Vagina (tissue), 2 donors: ENCODE measurements around the gene NAPEPLD. TPM values are rescaled to one million over a fixed set of nuclear protein-coding genes. Genes with fewer than 3 reads are reported as not detected.
"Not testable (repeated sequence)": the region's sequence is repeated elsewhere in the genome, so short reads cannot be mapped to it uniquely, and the experiment has no call there.

ENCODE experiments used
- DNase-seq, 2 donors: peaks; one replicate each; pipeline ENCODE4 v3.0.0-alpha.2; 2017; ENCODE audit errors: extremely low spot score in 2 of 2
- H3K27ac ChIP-seq: fragments of 200-600 bp; sonication (generic); one replicate; pipeline ENCODE4 v1.5.1; 2019
- H3K27me3 ChIP-seq: fragments of 200-600 bp; sonication (generic); one replicate; pipeline ENCODE4 v1.5.1; 2019
- H3K36me3 ChIP-seq, 2 donors: fragments of 200-600 bp; sonication (generic); one replicate each; pipeline ENCODE4 v1.5.1; 2017 to 2019
- H3K4me1 ChIP-seq: fragments of 200-600 bp; sonication (generic); one replicate; pipeline ENCODE4 v1.5.1; 2019
- H3K4me3 ChIP-seq, 2 donors: fragments of 200-600 bp; sonication (generic); 1 replicate in 1 of 2; 2 replicates in 1 of 2; pipeline ENCODE4 v1.5.1; 2016 to 2019
- H3K9me3 ChIP-seq: fragments of 200-600 bp; sonication (generic); one replicate; pipeline ENCODE4 v1.5.1; 2019
- POLR2A ChIP-seq, 2 donors: fragments of 450-650 bp; IDR thresholded peaks; one replicate each; pipeline ENCODE4 v1.6.1; 2017; ENCODE audit warnings: antibody characterized with exemption in 2 of 2, mild to moderate bottlenecking in 2 of 2, moderate library complexity in 2 of 2
- POLR2AphosphoS5 ChIP-seq, 2 donors: sonication (generic); formaldehyde crosslinking; IDR thresholded peaks; one replicate each; pipeline ENCODE4 v1.9.0; 2017; ENCODE audit warnings: antibody characterized with exemption in 2 of 2, mild to moderate bottlenecking in 2 of 2, low read depth in 1 of 2; ENCODE audit not compliant: insufficient read depth in 1 of 2
- intact Hi-C: fragments of 100-400 bp; cut with DNase I; formaldehyde crosslinking; loops from one replicate; pipeline ENCODE4 v1.15.1; 2023
- total RNA-seq: library from RNA; depleted of rRNA; stranded (reverse); fragments of >200 nt; gene quantifications from one replicate; pipeline ENCODE4 v1.2.3, GENCODE V29; 2016
- TF ChIP-seq, protein P1 (sequence below), 3 experiments: fragments of 450-650 bp in 2 of 3; fragments of 200-600 bp in 1 of 3; sonication (generic) in 1 of 3; IDR thresholded peaks; one replicate each; pipeline ENCODE4 v1.5.1; 2017 to 2019; ENCODE audit warnings: antibody characterized with exemption in 3 of 3, mild to moderate bottlenecking in 2 of 3, moderate library complexity in 2 of 3

The NAPEPLD gene
- total RNA-seq, 1 donor from 2014 or later, result 15.0 TPM

- Histone ChIP-seq H3K27ac (no peak overlapping the region), H3K27me3 (no peaks in the 10 kb centered on the region), H3K4me3 (no peak overlapping the region), H3K36me3 (peaks cover 0 to 2% of the 10 kb centered on the region in 2 donors), H3K9me3 (no peaks in the 10 kb centered on the region), H3K4me1 (no peaks in the 10 kb centered on the region)
- intact Hi-C loops, result no loop called here
- TF ChIP-seq, protein P1, sequence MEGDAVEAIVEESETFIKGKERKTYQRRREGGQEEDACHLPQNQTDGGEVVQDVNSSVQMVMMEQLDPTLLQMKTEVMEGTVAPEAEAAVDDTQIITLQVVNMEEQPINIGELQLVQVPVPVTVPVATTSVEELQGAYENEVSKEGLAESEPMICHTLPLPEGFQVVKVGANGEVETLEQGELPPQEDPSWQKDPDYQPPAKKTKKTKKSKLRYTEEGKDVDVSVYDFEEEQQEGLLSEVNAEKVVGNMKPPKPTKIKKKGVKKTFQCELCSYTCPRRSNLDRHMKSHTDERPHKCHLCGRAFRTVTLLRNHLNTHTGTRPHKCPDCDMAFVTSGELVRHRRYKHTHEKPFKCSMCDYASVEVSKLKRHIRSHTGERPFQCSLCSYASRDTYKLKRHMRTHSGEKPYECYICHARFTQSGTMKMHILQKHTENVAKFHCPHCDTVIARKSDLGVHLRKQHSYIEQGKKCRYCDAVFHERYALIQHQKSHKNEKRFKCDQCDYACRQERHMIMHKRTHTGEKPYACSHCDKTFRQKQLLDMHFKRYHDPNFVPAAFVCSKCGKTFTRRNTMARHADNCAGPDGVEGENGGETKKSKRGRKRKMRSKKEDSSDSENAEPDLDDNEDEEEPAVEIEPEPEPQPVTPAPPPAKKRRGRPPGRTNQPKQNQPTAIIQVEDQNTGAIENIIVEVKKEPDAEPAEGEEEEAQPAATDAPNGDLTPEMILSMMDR (IDR thresholded peaks at IDR 0.05), result no peak
- TF ChIP-seq POLR2A (IDR thresholded peaks at IDR 0.05), result no peak
- TF ChIP-seq POLR2AphosphoS5 (IDR thresholded peaks at IDR 0.05; ENCODE audit: insufficient read depth in 1 of 2, low read depth in 1 of 2), result no peak
- DNase-seq, result no peak
Measured at GRCh38 chr7:103100348-103100747, 48.6 kb downstream of the NAPEPLD start.

GRCh38 chr7:103097041-103097440, 51.9 kb downstream of the NAPEPLD start:
- Histone ChIP-seq H3K4me1 (no peaks in the 10 kb centered on the region), H3K9me3 (no peaks in the 10 kb centered on the region), H3K36me3 (peaks cover 0 to 6% of the 10 kb centered on the region in 2 donors), H3K27ac (no peak overlapping the region), H3K27me3 (no peaks in the 10 kb centered on the region), H3K4me3 (no peak overlapping the region)
- intact Hi-C loops, result no loop called here
- TF ChIP-seq POLR2A (IDR thresholded peaks at IDR 0.05), result no peak
- no peak for TF ChIP-seq POLR2AphosphoS5 (IDR thresholded peaks at IDR 0.05; ENCODE audit: insufficient read depth in 1 of 2, low read depth in 1 of 2)
- TF ChIP-seq, protein P1 (IDR thresholded peaks at IDR 0.05), result no peak
- DNase-seq, result no peak

GRCh38 chr7:103095558-103095957, 53.3 kb downstream of the NAPEPLD start:
- H3K27me3 ChIP-seq, DNase-seq, H3K27ac ChIP-seq, H3K9me3 ChIP-seq, intact Hi-C loops, H3K4me3 ChIP-seq, H3K4me1 ChIP-seq, H3K36me3 ChIP-seq: not testable (repeated sequence)

- no peak overlapping the region for H3K4me3 ChIP-seq
- no peak for DNase-seq
- H3K27me3 ChIP-seq, result no peaks in the 10 kb centered on the region
- peaks cover 0 to 13% of the 10 kb centered on the region in 2 donors for H3K36me3 ChIP-seq
- intact Hi-C loops, result no loop called here
- H3K9me3 ChIP-seq, result no peaks in the 10 kb centered on the region
- no peaks in the 10 kb centered on the region for H3K4me1 ChIP-seq
- no peak overlapping the region for H3K27ac ChIP-seq
- no peak for TF ChIP-seq POLR2AphosphoS5 (IDR thresholded peaks at IDR 0.05; ENCODE audit: insufficient read depth in 1 of 2, low read depth in 1 of 2)
- TF ChIP-seq POLR2A (IDR thresholded peaks at IDR 0.05), result no peak
- TF ChIP-seq, protein P1 (IDR thresholded peaks at IDR 0.05), result no peak
Measured at GRCh38 chr7:103094102-103094501, 54.8 kb downstream of the NAPEPLD start.

- no peak for DNase-seq
- Histone ChIP-seq H3K4me1 (no peaks in the 10 kb centered on the region), H3K9me3 (no peaks in the 10 kb centered on the region), H3K36me3 (peaks cover 0 to 16% of the 10 kb centered on the region in 2 donors), H3K27me3 (no peaks in the 10 kb centered on the region), H3K27ac (no peak overlapping the region), H3K4me3 (no peak overlapping the region)
- intact Hi-C loops, result no loop called here
- TF ChIP-seq POLR2A (IDR thresholded peaks at IDR 0.05) (no peak), POLR2AphosphoS5 (IDR thresholded peaks at IDR 0.05; ENCODE audit: insufficient read depth in 1 of 2, low read depth in 1 of 2) (no peak)
- TF ChIP-seq, protein P1 (IDR thresholded peaks at IDR 0.05), result no peak
Measured at GRCh38 chr7:103093429-103093828, 55.5 kb downstream of the NAPEPLD start.

GRCh38 chr7:103092321-103092720, 56.6 kb downstream of the NAPEPLD start:
- H3K4me3 ChIP-seq, H3K27ac ChIP-seq, H3K27me3 ChIP-seq, H3K4me1 ChIP-seq, DNase-seq, H3K9me3 ChIP-seq, intact Hi-C loops: not testable (repeated sequence)
- H3K36me3 ChIP-seq, result peaks cover 0 to 26% of the 10 kb centered on the region in 2 donors
